ENCODE data around the gene CTNNBL1. TPM values are rescaled to one million over a fixed set of nuclear protein-coding genes. Genes with fewer than 3 reads are reported as not detected.

CTNNBL1 gene
- total RNA-seq, 1 donor from 2014 or later, result 67.0 TPM

GRCh38 chr20:37729909-37730308, 36.1 kb downstream of the CTNNBL1 start:
- peaks cover 7% of the 10 kb centered on the region for H3K4me1 ChIP-seq (ENCODE audit: insufficient read depth, low read length)
- H3K27ac Mint-ChIP-seq (ENCODE audit: unreplicated experiment), result peak overlapping the region; percentile 16
- peaks cover 5% of the 10 kb centered on the region for H3K36me3 Mint-ChIP-seq (ENCODE audit: low read depth, unreplicated experiment)
- no peak overlapping the region for H2AFZ ChIP-seq (ENCODE audit: low read depth, low read length)
- peak overlapping the region; percentile 2 for H3K4me2 ChIP-seq (ENCODE audit: low read length)
- H3K4me1 Mint-ChIP-seq (ENCODE audit: low read depth, unreplicated experiment), result peaks cover 43% of the 10 kb centered on the region
- H3K27me3 ChIP-seq (ENCODE audit: insufficient read depth, low read length), result no peaks in the 10 kb centered on the region
- FAIRE-seq (no peak), DNase-seq (ENCODE audit: low read depth) (peak; percentile 44)
- H3K27me3 Mint-ChIP-seq (ENCODE audit: low read depth, unreplicated experiment), result no peaks in the 10 kb centered on the region
- no peaks in the 10 kb centered on the region for H3K9me3 ChIP-seq (ENCODE audit: insufficient read depth, low read depth, low read length)
- TF ChIP-seq EZH2 (IDR thresholded peaks at IDR 0.05; ENCODE audit: insufficient read depth, low read length), result no peak
- TF ChIP-seq, protein P1, sequence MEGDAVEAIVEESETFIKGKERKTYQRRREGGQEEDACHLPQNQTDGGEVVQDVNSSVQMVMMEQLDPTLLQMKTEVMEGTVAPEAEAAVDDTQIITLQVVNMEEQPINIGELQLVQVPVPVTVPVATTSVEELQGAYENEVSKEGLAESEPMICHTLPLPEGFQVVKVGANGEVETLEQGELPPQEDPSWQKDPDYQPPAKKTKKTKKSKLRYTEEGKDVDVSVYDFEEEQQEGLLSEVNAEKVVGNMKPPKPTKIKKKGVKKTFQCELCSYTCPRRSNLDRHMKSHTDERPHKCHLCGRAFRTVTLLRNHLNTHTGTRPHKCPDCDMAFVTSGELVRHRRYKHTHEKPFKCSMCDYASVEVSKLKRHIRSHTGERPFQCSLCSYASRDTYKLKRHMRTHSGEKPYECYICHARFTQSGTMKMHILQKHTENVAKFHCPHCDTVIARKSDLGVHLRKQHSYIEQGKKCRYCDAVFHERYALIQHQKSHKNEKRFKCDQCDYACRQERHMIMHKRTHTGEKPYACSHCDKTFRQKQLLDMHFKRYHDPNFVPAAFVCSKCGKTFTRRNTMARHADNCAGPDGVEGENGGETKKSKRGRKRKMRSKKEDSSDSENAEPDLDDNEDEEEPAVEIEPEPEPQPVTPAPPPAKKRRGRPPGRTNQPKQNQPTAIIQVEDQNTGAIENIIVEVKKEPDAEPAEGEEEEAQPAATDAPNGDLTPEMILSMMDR (IDR thresholded peaks at IDR 0.05; ENCODE audit: insufficient read depth, low read depth, low read length), result no peak
- no peak overlapping the region for H3K4me3 Mint-ChIP-seq (ENCODE audit: unreplicated experiment)
- H3K9ac ChIP-seq (ENCODE audit: low read length), result no peak overlapping the region
- H3K4me3 ChIP-seq (ENCODE audit: insufficient read depth, low read depth, low read length), result no peak overlapping the region
- H4K20me1 ChIP-seq (ENCODE audit: insufficient read depth, low read length), result peaks cover 64% of the 10 kb centered on the region
- H3K27ac ChIP-seq (ENCODE audit: low read depth, low read length), result no peak overlapping the region
- no peaks in the 10 kb centered on the region for H3K9me3 Mint-ChIP-seq (ENCODE audit: unreplicated experiment)
- peaks cover 3% of the 10 kb centered on the region for H3K79me2 ChIP-seq (ENCODE audit: insufficient read depth, low read length)
- no peaks in the 10 kb centered on the region for H3K36me3 ChIP-seq (ENCODE audit: insufficient read depth, low read length)

GRCh38 chr20:37733416-37733815, 39.6 kb downstream of the CTNNBL1 start:
- no peak for FAIRE-seq
- peaks cover 8% of the 10 kb centered on the region for H3K4me1 ChIP-seq (ENCODE audit: insufficient read depth, low read length)
- Mint-ChIP-seq H3K4me3 (ENCODE audit: unreplicated experiment) (no peak overlapping the region), H3K36me3 (ENCODE audit: low read depth, unreplicated experiment) (peaks cover 13% of the 10 kb centered on the region), H3K27ac (ENCODE audit: unreplicated experiment) (no peak overlapping the region), H3K4me1 (ENCODE audit: low read depth, unreplicated experiment) (peaks cover 29% of the 10 kb centered on the region), H3K27me3 (ENCODE audit: low read depth, unreplicated experiment) (no peaks in the 10 kb centered on the region), H3K9me3 (ENCODE audit: unreplicated experiment) (no peaks in the 10 kb centered on the region)
- H3K9me3 ChIP-seq (ENCODE audit: insufficient read depth, low read depth, low read length), result no peaks in the 10 kb centered on the region
- H2AFZ ChIP-seq (ENCODE audit: low read depth, low read length), result no peak overlapping the region
- H4K20me1 ChIP-seq (ENCODE audit: insufficient read depth, low read length), result peaks cover 60% of the 10 kb centered on the region
- TF ChIP-seq EZH2 (IDR thresholded peaks at IDR 0.05; ENCODE audit: insufficient read depth, low read length), result no peak
- TF ChIP-seq, protein P1 (IDR thresholded peaks at IDR 0.05; ENCODE audit: insufficient read depth, low read depth, low read length), result no peak
- no peaks in the 10 kb centered on the region for H3K27me3 ChIP-seq (ENCODE audit: insufficient read depth, low read length)
- peaks cover 12% of the 10 kb centered on the region for H3K36me3 ChIP-seq (ENCODE audit: insufficient read depth, low read length)
- H3K4me2 ChIP-seq (ENCODE audit: low read length), result no peak overlapping the region
- H3K4me3 ChIP-seq (ENCODE audit: insufficient read depth, low read depth, low read length), result no peak overlapping the region
- no peak overlapping the region for H3K9ac ChIP-seq (ENCODE audit: low read length)
- DNase-seq (ENCODE audit: low read depth), result no peak
- H3K79me2 ChIP-seq (ENCODE audit: insufficient read depth, low read length), result peaks cover 3% of the 10 kb centered on the region
- no peak overlapping the region for H3K27ac ChIP-seq (ENCODE audit: low read depth, low read length)

DNA sequence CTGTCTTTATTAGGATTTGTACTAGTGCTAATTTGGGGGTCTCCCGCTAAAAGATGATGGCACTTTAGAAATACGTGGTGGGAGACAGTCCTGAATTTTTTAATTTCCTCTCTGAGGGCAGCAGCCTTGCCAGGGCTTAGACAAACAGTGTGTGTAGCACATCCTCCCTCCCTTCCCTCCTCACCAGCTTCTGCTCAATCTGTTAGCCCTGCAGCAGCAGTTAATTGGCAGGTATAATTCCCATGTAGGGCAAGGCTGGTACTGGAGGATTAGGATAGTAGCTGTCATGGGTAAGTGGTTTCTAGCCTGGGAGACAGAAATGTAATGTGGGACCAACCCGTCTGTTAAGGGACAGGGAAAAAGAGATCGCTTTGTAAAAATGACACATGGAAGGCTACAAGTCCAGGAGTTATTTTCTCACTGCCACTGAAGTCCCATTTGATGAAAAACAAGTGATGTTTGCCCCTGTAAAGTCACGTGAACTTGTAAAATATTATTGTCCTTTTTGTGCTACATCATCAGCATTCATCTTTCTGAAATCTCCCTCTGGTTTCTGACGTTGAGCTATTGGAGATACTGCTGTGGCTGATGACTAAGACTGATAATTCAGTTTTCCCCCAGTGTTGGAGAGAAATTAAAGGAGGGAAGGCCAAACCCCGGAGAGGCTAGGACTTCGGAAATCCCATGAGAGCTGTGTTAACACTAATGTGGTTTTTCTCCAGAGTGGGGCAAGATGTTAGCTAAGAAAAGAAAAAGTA, 40.6 kb downstream of the CTNNBL1 start:
- Histone ChIP-seq H2AFZ (ENCODE audit: low read depth, low read length) (no peak overlapping the region), H3K79me2 (ENCODE audit: insufficient read depth, low read length) (peaks cover 3% of the 10 kb centered on the region), H3K4me1 (ENCODE audit: insufficient read depth, low read length) (peaks cover 8% of the 10 kb centered on the region), H4K20me1 (ENCODE audit: insufficient read depth, low read length) (peaks cover 51% of the 10 kb centered on the region), H3K9ac (ENCODE audit: low read length) (no peak overlapping the region), H3K4me2 (ENCODE audit: low read length) (peak overlapping the region; percentile 17), H3K27ac (ENCODE audit: low read depth, low read length) (no peak overlapping the region), H3K27me3 (ENCODE audit: insufficient read depth, low read length) (no peaks in the 10 kb centered on the region), H3K4me3 (ENCODE audit: insufficient read depth, low read depth, low read length) (no peak overlapping the region), H3K9me3 (ENCODE audit: insufficient read depth, low read depth, low read length) (no peaks in the 10 kb centered on the region), H3K36me3 (ENCODE audit: insufficient read depth, low read length) (peaks cover 12% of the 10 kb centered on the region)
- no peak for TF ChIP-seq EZH2 (IDR thresholded peaks at IDR 0.05; ENCODE audit: insufficient read depth, low read length)
- TF ChIP-seq, protein P1 (IDR thresholded peaks at IDR 0.05; ENCODE audit: insufficient read depth, low read depth, low read length), result no peak
- Mint-ChIP-seq H3K9me3 (ENCODE audit: unreplicated experiment) (no peaks in the 10 kb centered on the region), H3K27ac (ENCODE audit: unreplicated experiment) (peak overlapping the region; percentile 31), H3K4me1 (ENCODE audit: low read depth, unreplicated experiment) (peaks cover 23% of the 10 kb centered on the region), H3K36me3 (ENCODE audit: low read depth, unreplicated experiment) (peaks cover 13% of the 10 kb centered on the region), H3K27me3 (ENCODE audit: low read depth, unreplicated experiment) (no peaks in the 10 kb centered on the region), H3K4me3 (ENCODE audit: unreplicated experiment) (no peak overlapping the region)
- FAIRE-seq, result no peak
- peak; percentile 73 for DNase-seq (ENCODE audit: low read depth)
